HFFc6 (cell line): ENCODE data around the gene ANGPTL8. TPM values are rescaled to one million over a fixed set of nuclear protein-coding genes. Genes with fewer than 3 reads are reported as not detected.

Source experiments
- DNase-seq: peaks from one replicate; pipeline ENCODE4 v3.0.0-alpha.2; 2018
- H3K27ac Mint-ChIP-seq: 2 replicates; pipeline ENCODE4 v1.8.0; 2020; ENCODE audit warnings: mild to moderate bottlenecking, mixed read lengths
- H3K27me3 Mint-ChIP-seq: 2 replicates; pipeline ENCODE4 v1.8.0; 2021; ENCODE audit warnings: mild to moderate bottlenecking, moderate library complexity, mixed read lengths; ENCODE audit not compliant: insufficient read depth
- H3K36me3 Mint-ChIP-seq: 2 replicates; pipeline ENCODE4 v1.8.0; 2021; ENCODE audit warnings: low read depth, mixed read lengths
- H3K4me1 Mint-ChIP-seq: 2 replicates; pipeline ENCODE4 v1.8.0; 2020; ENCODE audit warnings: low read depth, mixed read lengths
- H3K4me3 Mint-ChIP-seq: 2 replicates; pipeline ENCODE4 v1.8.0; 2020; ENCODE audit warnings: mild to moderate bottlenecking, moderate library complexity, mixed read lengths
- H3K9me3 Mint-ChIP-seq: 2 replicates; pipeline ENCODE4 v1.8.0; 2020; ENCODE audit warnings: mild to moderate bottlenecking, mixed read lengths
- CTCF ChIP-seq: fragments of 200-600 bp; sonication (generic); IDR thresholded peaks from 2 replicates; pipeline ENCODE4 v1.5.0; 2021; ENCODE audit warnings: antibody characterized with exemption, mild to moderate bottlenecking
- total RNA-seq, 6 experiments: library from RNA; stranded (reverse); fragmentation: NEBNext Ultra II Directional; extraction: Animal tissue kit (Norgen Biotek cat#: 25700); gene quantifications; 2 replicates in 1 of 6; 3 replicates in 5 of 6; pipeline ENCODE4 v1.2.3, GENCODE V29; 2021

Gene ANGPTL8
- total RNA-seq, 6 experiments from 2014 or later: not detected

- Mint-ChIP-seq H3K4me3 (peak overlapping the region; percentile 84), H3K4me1 (peaks cover 33% of the 10 kb centered on the region)
- TF ChIP-seq CTCF: no peak
These were observed 41.3 kb upstream of the ANGPTL8 start for GRCh38 chr19:11198175-11198534.

GRCh38 chr19:11198769-11199424 is 40.5 kb upstream of the ANGPTL8 start:
- no peak for TF ChIP-seq CTCF
- Mint-ChIP-seq H3K9me3 (no peaks in the 10 kb centered on the region), H3K4me3 (no peak overlapping the region), H3K36me3 (peaks cover 9% of the 10 kb centered on the region), H3K4me1 (peaks cover 40% of the 10 kb centered on the region), H3K27me3 (0 out of 2 replicates have a peak, but pooled peaks cover 1% of the 10 kb centered on the region), H3K27ac (no peak overlapping the region)
- DNase-seq: no peak

More at GRCh38 chr19:11198175-11198534, 41.3 kb upstream of the ANGPTL8 start:
- Mint-ChIP-seq H3K36me3 (peaks cover 9% of the 10 kb centered on the region), H3K9me3 (no peaks in the 10 kb centered on the region), H3K27me3 (0 out of 2 replicates have a peak, but pooled peaks cover 1% of the 10 kb centered on the region), H3K27ac (peak overlapping the region; percentile 77)
- DNase-seq: no peak

GRCh38 chr19:11199517-11199916 is 39.9 kb upstream of the ANGPTL8 start:
- Mint-ChIP-seq H3K9me3 (no peaks in the 10 kb centered on the region), H3K4me1 (peaks cover 46% of the 10 kb centered on the region), H3K36me3 (peaks cover 6% of the 10 kb centered on the region), H3K27ac (no peak overlapping the region), H3K4me3 (no peak overlapping the region), H3K27me3 (0 out of 2 replicates have a peak, but pooled peaks cover 1% of the 10 kb centered on the region)
- DNase-seq: no peak
- no peak for TF ChIP-seq CTCF

- H3K27ac Mint-ChIP-seq: no peak overlapping the region
- no peak overlapping the region for H3K4me3 Mint-ChIP-seq
- 0 out of 2 replicates have a peak, but pooled peaks cover 1% of the 10 kb centered on the region for H3K27me3 Mint-ChIP-seq
- H3K9me3 Mint-ChIP-seq: no peaks in the 10 kb centered on the region
- H3K4me1 Mint-ChIP-seq: peaks cover 50% of the 10 kb centered on the region
- no peak for DNase-seq
- peaks cover 6% of the 10 kb centered on the region for H3K36me3 Mint-ChIP-seq
- TF ChIP-seq CTCF: no peak
These were observed 39.3 kb upstream of the ANGPTL8 start for GRCh38 chr19:11200015-11200574.

- H3K36me3 Mint-ChIP-seq: no peaks in the 10 kb centered on the region; the same call in 1 of the 2 replicates
- no peak overlapping the region for H3K4me3 Mint-ChIP-seq
- H3K9me3 Mint-ChIP-seq: no peaks in the 10 kb centered on the region
- H3K27ac Mint-ChIP-seq: no peak overlapping the region
- no peak for TF ChIP-seq CTCF
- 0 out of 2 replicates have a peak, but pooled peaks cover 1% of the 10 kb centered on the region for H3K27me3 Mint-ChIP-seq
- no peak for DNase-seq
- peaks cover 43% of the 10 kb centered on the region for H3K4me1 Mint-ChIP-seq
These were observed 38.5 kb upstream of the ANGPTL8 start for GRCh38 chr19:11200931-11201330.
